ENCODE data around the gene PIH1D2.
"Not testable (repeated sequence)": the region's sequence is repeated elsewhere in the genome, so short reads cannot be mapped to it uniquely, and the experiment has no call there.

GRCh38 chr11:112048256-112048655 lies 25.6 kb downstream of the PIH1D2 start:
- TF ChIP-seq CTCF (conservative IDR thresholded peaks at IDR 0.05; ENCODE audit: low read depth, low read length); EZH2 (IDR thresholded peaks at IDR 0.05; ENCODE audit: low read length, unreplicated experiment); EZH2phosphoT487 (IDR thresholded peaks at IDR 0.05; ENCODE audit: borderline replicate concordance, low read length): not testable (repeated sequence)
